ENCODE measurements around the gene SLC35G2. TPM values are rescaled to one million over a fixed set of nuclear protein-coding genes. Genes with fewer than 3 reads are reported as not detected.

Gene SLC35G2
- total RNA-seq, 1 donor from 2014 or later: 5.8 TPM

GRCh38 chr3:136802481-136802996 is 16.4 kb upstream of the SLC35G2 start:
- TF ChIP-seq, protein P1, sequence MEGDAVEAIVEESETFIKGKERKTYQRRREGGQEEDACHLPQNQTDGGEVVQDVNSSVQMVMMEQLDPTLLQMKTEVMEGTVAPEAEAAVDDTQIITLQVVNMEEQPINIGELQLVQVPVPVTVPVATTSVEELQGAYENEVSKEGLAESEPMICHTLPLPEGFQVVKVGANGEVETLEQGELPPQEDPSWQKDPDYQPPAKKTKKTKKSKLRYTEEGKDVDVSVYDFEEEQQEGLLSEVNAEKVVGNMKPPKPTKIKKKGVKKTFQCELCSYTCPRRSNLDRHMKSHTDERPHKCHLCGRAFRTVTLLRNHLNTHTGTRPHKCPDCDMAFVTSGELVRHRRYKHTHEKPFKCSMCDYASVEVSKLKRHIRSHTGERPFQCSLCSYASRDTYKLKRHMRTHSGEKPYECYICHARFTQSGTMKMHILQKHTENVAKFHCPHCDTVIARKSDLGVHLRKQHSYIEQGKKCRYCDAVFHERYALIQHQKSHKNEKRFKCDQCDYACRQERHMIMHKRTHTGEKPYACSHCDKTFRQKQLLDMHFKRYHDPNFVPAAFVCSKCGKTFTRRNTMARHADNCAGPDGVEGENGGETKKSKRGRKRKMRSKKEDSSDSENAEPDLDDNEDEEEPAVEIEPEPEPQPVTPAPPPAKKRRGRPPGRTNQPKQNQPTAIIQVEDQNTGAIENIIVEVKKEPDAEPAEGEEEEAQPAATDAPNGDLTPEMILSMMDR (conservative IDR thresholded peaks at IDR 0.05): no peak
- Mint-ChIP-seq H3K36me3 (no peaks in the 10 kb centered on the region), H3K4me3 (peak overlapping the region; percentile 6), H3K27me3 (no peaks in the 10 kb centered on the region), H3K4me1 (ENCODE audit: unreplicated experiment) (peaks cover 12% of the 10 kb centered on the region), H3K27ac (peak overlapping the region; percentile 3), H3K9me3 (no peaks in the 10 kb centered on the region)
- DNase-seq (ENCODE audit: extremely low spot score, unreplicated experiment): no peak

DNA sequence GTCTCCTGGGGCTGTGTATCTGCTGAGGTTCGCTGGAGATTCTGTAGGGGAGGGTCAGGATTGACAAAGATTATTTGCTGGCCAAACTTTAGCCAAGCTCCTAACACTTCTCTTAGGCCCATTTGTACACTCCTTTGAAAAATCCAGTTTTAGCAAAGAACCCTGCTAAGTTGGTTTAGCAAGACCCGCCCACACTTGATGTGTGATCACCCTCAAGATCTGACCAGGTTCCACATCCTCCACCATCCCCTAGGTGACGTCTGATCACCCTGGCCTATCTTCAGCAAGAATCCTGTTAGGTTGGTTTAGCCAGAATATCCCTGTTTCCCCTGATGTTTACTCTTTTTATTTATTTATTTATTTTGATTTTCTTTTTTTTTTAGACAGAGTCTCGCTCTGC is 14.8 kb upstream of the SLC35G2 start:
- no peak for DNase-seq (ENCODE audit: extremely low spot score, unreplicated experiment)
- no peaks in the 10 kb centered on the region for H3K9me3 Mint-ChIP-seq
- H3K4me3 Mint-ChIP-seq: no peak overlapping the region
- H3K27ac Mint-ChIP-seq: no peak overlapping the region
- peaks cover 12% of the 10 kb centered on the region for H3K4me1 Mint-ChIP-seq (ENCODE audit: unreplicated experiment)
- TF ChIP-seq, protein P1 (conservative IDR thresholded peaks at IDR 0.05): no peak
- H3K27me3 Mint-ChIP-seq: no peaks in the 10 kb centered on the region
- no peaks in the 10 kb centered on the region for H3K36me3 Mint-ChIP-seq

GRCh38 chr3:136804813-136805212 is 14.1 kb upstream of the SLC35G2 start:
- TF ChIP-seq, protein P1 (conservative IDR thresholded peaks at IDR 0.05): no peak

DNA sequence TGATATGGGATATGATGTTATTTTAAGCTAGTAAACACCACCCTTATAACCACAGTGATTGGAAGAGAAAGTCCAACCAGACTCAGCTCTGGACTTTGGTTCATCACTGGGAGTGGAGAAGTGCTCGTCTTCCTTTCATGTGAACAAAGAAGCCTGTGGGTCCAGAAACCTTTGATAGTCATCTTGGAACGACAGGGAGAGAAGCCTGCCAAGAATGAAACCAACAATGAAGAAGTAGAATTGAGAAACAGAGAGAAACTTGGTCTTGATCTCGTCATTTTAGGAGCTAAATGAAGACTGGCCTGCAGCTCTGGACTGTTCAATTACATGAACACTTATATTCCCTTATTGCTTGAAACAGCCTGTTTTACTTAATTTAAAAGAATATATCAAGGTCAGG is 13.1 kb upstream of the SLC35G2 start:
- Mint-ChIP-seq H3K27ac (no peak overlapping the region), H3K36me3 (no peaks in the 10 kb centered on the region), H3K4me1 (ENCODE audit: unreplicated experiment) (peaks cover 12% of the 10 kb centered on the region), H3K9me3 (no peaks in the 10 kb centered on the region), H3K4me3 (no peak overlapping the region), H3K27me3 (no peaks in the 10 kb centered on the region)
- no peak for DNase-seq (ENCODE audit: extremely low spot score, unreplicated experiment)
- TF ChIP-seq, protein P1 (conservative IDR thresholded peaks at IDR 0.05): no peak

More at GRCh38 chr3:136804813-136805212, 14.1 kb upstream of the SLC35G2 start:
- no peaks in the 10 kb centered on the region for H3K9me3 Mint-ChIP-seq
- no peak overlapping the region for H3K4me3 Mint-ChIP-seq
- H3K4me1 Mint-ChIP-seq (ENCODE audit: unreplicated experiment): peaks cover 12% of the 10 kb centered on the region
- no peaks in the 10 kb centered on the region for H3K27me3 Mint-ChIP-seq
- no peaks in the 10 kb centered on the region for H3K36me3 Mint-ChIP-seq
- no peak overlapping the region for H3K27ac Mint-ChIP-seq
- DNase-seq (ENCODE audit: extremely low spot score, unreplicated experiment): no peak

GRCh38 chr3:136811701-136812100 is 7.2 kb upstream of the SLC35G2 start:
- no peaks in the 10 kb centered on the region for H3K36me3 Mint-ChIP-seq
- H3K4me1 Mint-ChIP-seq (ENCODE audit: unreplicated experiment): peaks cover 4% of the 10 kb centered on the region
- TF ChIP-seq, protein P1 (conservative IDR thresholded peaks at IDR 0.05): no peak
- no peak overlapping the region for H3K4me3 Mint-ChIP-seq
- H3K9me3 Mint-ChIP-seq: no peaks in the 10 kb centered on the region
- DNase-seq (ENCODE audit: extremely low spot score, unreplicated experiment): no peak
- peaks cover 4% of the 10 kb centered on the region for H3K27me3 Mint-ChIP-seq
- no peak overlapping the region for H3K27ac Mint-ChIP-seq

- peaks cover under 1% of the 10 kb centered on the region for H3K9me3 Mint-ChIP-seq
- peaks cover 24% of the 10 kb centered on the region for H3K4me1 Mint-ChIP-seq (ENCODE audit: unreplicated experiment)
- peaks cover 39% of the 10 kb centered on the region for H3K27me3 Mint-ChIP-seq
- TF ChIP-seq, protein P1 (conservative IDR thresholded peaks at IDR 0.05): no peak
- peak overlapping the region; percentile 23 for H3K27ac Mint-ChIP-seq
- H3K36me3 Mint-ChIP-seq: no peaks in the 10 kb centered on the region
- peak overlapping the region; percentile 94 for H3K4me3 Mint-ChIP-seq
- DNase-seq (ENCODE audit: extremely low spot score, unreplicated experiment): no peak
Observed at GRCh38 chr3:136817448-136817847, 1.5 kb upstream of the SLC35G2 start.

Measured in type B pancreatic cell (in vitro differentiated cells).